ENCODE results near the gene SIX3.

DNA sequence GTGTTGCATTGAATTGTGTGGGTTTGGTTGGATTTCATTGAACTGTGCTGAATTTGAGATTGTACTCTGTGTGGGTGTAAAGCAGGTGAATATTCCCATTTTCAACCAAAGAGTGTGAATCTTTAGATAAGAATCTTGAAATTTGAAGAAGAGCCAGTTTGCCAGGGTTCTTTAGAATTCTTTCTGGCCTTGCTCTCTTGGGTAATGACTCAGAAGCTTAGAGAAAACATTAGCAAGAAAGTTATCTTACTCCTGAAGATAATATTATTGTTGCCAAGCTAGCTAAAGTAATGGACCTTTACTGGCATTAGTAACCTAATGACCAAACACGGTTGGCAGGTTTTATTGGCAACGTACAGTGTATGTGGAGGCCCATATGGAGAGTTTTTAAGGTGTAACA is 46.4 kb upstream of the SIX3 start:
- TF ChIP-seq CTCF (IDR thresholded peaks at IDR 0.05): no peak
- no peak for TF ChIP-seq POLR2A (IDR thresholded peaks at IDR 0.05)
